T follicular helper cell (primary cell): ENCODE results near the gene GRIA1.

ENCODE experiments used
- DNase-seq: peaks from one replicate; pipeline ENCODE4 v3.0.0-alpha.2; 2020; ENCODE audit warnings: low read depth

GRIA1 gene

DNA sequence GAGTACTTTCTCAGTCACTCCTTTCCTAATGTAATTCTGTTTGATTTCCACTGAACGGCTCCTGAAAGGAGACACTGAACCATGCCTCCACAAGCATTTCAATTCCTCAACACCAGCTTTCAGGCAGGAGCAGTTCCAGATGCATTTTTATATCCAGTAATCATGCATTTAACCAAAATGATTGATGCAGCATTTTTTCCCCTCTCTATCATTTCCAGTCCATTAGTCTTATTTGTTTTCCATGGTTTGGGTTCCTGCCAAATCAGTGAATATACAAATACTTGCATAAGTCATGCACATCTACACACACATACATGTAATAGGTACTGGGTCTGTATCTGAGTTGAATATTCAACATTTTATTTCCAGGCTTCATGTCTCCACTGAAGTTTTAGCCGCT is 122.7 kb downstream of the GRIA1 start:
- no peak for DNase-seq

DNA sequence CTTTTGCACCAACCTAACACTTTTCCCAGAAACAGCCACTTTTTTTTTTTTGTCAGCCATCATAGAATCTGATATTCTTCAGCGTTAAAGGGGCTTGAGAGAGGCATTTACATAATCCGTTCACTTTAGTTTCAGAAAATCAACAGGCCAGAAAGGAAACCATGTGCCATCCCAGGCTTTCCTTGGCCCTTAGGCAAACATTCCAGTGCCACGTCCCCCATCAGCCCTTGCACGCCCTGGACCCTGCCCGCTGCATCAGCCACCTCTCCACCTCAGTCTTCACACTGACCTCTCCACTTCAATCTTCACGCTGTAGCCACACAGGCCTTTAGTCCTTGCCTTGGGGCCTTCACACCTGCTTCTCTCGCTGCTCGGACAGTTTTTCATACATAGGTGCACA is 123.2 kb downstream of the GRIA1 start:
- DNase-seq: no peak

DNA sequence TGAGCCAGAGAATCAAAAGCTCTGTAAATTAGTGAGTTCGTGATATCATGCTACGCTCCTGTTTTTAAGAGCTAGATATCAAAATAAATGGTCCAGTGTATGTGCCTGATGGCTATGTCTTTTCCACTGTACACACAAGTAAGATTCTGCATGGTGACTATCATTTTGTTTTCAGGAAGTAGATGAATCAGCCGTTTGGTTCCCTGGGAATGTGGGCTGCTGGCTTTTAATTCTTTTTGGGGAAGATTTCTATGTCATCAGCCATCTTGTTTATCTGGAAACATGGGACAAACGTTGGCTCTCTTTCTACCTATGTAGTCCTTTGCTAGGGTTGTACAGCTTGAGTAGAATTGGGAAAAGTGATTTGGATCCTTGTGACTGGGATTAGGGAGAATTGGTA is 126.7 kb downstream of the GRIA1 start:
- no peak for DNase-seq

DNA sequence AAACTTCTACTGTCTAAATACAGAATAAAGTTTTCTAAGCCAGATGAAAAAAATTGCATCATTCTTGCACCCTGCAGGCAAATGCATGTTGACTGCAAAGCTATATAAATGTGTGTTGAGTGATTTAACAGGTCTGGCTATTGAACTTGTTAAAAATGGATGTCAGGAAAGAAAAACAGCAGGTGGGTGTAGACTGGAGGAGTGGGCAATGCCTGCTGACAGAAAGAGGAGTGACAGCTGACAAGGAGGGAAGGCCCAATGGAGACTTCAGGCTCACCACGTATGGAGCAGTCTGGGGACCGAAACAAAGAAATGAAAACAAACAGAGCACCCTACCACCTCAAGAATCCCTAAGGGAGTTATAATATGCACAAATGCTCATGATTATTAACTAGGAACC is 127.8 kb downstream of the GRIA1 start:
- DNase-seq: no peak

DNA sequence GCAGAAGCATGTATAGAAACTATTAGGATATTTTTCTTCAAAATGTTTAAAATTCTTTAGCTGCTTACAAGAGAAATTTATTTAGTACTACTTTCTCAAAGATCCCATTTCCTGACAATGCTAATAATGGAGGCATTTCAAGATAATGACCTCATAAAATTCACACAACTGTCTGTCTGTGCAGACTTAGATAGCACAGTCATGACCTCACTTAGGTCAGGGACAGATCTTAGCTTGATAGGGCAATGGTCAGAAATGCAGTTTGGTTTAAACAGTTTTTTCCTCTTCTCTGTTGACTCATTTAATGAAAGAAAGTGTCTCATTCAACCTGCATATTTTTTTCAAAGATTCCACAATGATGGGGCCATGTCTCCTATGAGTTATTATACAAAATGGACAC is 128.4 kb downstream of the GRIA1 start:
- no peak for DNase-seq

DNA sequence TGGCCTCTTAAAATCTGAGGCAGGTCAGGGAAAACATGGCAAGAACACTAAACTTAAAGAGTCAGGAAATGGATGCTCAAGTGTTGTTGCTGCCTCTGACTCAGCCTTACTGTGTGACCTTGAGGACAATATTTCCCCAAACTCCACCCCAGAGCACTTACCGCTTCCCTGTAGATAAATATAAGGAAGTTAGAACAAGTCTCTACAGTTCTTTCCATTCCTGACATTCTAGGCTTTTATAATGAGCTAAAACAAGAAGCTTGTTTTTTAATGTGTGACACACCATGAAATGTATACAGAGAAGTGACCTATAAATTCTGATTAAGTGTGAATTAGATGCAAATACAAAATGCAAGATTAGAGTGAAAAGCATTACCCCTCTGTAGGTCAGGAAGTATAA is 129.3 kb downstream of the GRIA1 start:
- DNase-seq: no peak

DNA sequence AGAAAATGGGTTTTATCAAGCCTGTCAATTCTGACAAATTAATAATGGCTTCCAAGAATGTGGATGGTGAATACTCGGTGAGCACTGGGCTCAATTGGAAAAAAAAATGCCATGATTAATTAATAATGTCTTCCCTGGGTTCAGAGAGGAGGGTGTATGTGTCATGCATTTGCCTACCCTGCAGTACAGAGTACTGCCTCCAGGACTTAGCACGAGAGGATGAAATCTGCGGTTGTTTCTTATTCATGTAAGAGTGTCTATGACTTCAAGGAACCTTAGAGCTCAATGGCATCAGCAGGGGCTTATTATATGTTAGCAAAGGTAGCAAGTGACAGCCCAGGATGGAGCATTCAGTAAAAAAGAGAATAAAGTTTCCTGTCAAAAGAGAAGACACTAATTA is 132.7 kb downstream of the GRIA1 start:
- DNase-seq: no peak

DNA sequence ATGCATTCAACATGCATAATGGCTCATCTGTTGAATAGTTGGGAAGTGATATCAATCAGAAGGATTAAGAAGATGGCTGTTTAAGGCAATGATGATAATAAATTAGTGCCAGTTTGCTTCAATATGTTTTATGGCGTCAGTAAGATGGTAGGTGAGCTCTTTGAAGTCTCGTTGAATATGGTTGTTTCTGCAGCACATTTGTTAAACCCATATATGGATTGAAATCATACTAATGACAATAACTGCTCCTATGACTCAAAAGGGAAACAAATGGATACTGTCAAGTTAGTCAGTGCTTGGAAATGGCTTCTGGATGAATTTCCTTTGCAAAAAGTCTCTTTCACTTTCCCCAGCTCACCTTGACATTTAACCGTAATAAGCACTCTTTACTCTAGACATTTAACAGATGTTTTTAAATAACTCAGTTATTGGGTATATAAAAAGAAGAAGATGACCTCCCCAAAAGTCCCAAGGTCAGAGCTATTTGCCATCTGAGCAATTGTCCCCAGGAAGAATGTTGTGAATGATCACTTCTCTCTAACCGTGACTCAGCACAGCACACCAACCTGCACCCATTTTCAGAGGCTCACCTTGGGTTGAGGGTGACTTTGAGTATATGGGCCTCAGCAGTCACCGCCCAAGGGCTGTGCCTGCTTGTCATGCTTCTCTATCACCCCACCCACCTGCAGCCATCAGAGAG is 133.4 kb downstream of the GRIA1 start:
- DNase-seq: no peak

DNA sequence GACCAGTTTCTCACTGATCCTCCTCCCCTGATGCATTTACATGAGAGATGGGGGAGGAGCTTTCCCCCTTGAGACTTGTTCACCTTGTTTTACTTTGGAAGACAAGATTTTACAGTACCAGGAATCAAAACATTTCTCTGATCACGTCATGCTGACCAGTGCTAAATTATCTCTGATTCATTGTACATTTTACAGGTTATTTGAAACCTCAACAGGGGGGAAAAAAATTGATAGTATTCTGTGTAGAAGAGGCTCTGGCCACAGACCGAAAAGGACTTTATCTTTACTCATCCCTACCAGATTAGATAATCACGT is 133.9 kb downstream of the GRIA1 start:
- no peak for DNase-seq

DNA sequence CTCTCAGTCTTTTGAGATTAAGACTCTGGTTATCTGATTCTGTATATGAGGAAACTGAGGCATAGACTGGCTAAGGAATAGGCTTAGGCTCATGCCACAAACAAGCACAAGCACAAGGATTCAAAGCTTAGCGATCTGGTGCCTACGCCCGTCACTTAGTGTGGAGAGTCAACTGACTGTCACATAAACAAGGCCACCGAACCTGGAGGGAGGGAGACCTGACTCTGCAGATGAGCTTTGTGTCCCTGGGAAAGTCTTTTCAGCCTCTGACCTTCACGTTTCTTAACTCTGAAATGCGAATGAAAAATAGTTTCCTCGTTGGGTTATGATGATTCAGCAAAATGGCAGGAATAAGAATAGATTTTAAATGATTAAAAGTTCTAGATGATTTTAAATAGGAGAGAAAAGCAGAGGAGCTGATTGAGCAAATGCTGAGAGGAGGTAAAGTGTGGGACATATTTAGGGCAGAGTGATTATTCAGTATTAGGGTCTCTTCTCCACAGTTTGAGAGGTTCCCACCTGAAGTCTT is 135.4 kb downstream of the GRIA1 start:
- no peak for DNase-seq

DNA sequence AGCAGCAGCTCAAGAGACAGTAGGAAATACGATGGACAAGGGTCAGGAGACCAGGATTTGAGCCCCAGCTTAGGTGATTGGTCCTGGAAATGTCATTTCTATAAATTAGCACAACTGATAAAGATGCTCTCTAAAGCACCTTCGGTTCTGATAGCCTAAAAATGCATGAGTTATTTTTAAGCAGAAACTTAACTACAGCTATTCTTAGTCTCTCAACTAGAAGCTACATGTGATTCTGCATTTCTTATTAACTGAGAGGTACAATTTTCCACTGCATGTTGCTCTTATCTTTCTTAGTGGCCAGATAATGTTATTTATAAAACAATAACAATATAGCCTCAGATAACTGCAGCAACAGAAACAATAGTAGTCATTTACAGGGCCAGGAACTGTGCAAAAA is 136.4 kb downstream of the GRIA1 start:
- no peak for DNase-seq

DNA sequence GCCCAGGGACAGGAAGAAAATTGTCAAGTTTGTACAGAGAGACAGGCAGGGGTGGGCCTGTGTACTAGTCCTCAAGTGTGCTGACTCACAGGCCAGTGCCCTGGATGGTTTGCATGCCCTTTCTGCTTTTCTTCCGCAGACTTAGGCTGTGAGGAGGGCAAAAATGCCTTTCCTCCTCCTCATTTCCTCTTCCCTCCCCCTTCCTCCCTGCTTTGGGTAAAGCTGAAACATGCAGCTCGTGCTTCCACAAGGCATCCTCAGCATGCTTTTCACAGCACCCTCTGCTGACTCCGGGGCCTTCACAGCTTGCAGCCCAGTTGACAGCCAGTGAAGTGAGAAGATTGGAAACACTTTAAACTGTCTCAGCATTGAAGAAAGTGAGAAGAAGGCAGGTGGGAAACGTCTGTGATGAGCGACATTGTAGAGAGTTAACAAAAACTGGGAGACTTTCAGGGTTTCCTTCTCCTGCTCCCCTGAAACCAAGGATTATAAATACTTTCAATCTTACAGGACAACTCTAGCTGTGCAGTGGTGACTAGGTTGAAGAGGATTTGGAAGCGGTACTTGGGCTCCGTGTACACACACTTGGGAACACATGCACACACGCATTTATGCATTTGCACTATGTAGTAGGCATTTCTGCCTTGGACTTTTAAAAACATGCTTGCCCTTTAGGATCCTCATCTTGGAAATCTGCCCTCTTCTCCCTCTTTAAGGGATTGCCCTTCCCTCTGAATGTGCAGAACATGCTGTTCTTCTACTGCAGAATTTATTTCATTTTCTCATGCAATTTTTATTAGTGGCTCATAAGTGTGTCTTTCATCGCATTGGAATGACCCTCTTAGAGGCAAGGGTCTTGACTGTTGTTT is 138.8 kb downstream of the GRIA1 start:
- no peak for DNase-seq

DNA sequence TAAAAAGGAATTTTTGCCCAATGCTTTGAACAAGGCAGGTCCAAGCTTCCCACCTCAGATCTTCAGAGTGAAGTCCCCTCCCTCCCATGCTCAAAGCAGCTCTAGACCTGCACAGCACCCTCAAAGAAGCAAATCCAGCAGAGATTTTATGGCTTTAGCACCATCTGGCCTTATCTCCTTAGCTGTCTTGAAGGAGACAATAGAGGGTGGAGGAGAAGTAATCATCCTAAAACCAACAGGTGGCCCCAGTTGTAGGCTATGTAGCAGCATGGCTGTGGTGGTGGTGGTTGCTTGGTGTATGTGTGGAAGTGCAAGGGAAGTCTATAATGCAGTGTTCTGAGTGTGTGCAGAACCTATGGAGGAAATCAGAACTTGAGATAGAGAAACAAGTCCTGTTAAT is 140.1 kb downstream of the GRIA1 start:
- DNase-seq: no peak

DNA sequence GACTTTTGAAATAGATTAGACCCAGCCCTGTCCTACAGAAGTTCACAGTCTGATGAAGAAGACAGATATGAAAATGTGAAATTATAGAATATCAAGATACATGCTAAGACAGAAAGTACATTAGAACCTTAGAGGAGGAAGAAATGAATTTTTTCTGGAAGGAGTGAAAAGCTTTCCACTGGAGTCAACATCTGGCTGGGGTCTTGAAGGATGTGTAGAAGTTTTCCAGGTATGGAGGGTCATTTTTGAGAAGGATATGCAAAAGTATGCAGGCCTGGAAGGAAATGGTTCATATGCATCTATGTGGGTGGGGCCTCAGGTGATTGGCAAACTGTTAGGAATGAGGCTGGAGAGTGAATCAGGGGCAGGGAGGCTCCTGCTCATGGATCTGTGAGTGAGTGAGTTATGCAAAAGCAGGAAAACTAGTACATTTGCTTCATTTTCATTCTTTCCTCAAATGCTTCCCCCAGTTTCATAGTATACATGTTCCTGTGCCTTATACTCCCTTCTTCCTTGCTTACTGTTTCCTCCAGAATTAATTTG is 142.3 kb downstream of the GRIA1 start:
- DNase-seq: no peak

DNA sequence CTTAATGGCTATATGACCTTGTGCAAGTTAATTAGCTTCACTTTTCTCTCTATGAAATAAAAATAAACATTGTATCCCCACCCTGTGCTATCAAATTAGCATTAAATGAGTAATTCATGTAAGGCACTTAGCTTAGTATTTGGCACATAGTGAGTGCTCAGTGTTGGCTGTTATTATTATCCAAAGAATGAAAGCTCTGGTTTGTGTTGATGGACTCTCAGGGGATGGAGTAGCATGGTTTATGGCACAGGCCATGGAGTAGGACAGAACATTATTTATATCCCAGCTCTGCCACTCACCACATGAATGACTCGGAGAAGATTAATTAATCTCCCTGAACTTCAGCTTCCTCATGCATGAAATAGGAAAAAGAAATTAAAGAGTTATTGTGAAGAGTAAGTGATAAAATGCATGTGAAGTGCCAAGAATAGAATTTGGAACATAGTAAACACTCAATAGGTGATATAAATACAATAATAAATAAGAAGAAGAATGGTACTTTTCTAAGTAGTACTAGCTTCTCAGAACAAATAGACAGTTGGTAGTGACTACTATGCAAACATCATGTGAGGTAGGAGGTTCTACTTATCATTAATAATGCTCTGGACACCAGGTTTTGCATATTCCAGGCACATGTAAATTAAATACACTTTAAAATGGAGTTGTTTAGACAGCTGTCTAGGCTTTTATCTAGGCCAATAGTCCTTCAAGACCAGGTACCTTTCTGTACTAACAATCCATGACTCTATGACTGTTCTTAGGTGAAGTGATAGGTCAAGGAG is 146.4 kb downstream of the GRIA1 start:
- DNase-seq: no peak

DNA sequence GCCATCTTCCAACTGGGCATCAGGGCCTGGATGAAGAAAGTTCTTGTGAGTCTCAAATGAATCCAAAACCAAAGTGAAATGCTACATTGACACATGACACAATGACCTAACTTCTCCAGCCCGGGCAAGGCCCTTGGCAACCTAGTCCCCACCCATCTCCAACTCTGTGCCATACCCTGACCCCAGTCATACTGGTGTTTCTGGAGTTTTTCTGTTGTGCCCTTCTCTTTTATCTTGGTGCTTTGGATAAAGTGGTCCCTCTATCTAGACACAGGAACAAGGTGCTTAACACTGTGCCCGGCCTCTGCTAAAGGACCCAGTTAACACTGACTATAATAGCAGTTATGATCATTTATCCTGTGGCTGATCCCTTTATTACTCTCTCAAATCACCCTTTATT is 149.8 kb downstream of the GRIA1 start:
- no peak for DNase-seq

DNA sequence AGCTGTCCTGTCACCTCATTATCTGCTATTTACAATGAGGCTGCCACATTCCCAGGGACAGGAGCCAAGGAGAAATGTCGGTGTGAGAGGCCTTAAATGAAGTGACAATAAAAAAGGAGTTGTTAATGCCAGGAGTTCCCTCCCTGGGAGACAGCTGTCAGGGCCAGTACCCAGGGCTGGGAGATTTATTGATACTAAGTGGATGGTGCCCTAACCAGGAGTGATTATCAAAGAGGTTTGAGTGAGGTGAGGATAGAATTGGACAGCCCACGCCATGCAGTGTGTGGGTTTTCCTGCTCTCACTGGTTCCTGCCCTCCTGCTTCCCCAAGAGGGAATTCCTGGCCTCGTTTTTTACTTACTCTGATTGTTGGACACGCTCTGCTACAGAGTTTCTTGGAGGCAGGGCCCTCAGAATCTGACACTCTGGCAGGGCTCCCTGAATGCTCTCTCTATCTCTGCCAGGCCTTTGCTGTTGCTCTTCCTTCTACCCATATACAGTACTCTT is 150.8 kb downstream of the GRIA1 start:
- DNase-seq: no peak

DNA sequence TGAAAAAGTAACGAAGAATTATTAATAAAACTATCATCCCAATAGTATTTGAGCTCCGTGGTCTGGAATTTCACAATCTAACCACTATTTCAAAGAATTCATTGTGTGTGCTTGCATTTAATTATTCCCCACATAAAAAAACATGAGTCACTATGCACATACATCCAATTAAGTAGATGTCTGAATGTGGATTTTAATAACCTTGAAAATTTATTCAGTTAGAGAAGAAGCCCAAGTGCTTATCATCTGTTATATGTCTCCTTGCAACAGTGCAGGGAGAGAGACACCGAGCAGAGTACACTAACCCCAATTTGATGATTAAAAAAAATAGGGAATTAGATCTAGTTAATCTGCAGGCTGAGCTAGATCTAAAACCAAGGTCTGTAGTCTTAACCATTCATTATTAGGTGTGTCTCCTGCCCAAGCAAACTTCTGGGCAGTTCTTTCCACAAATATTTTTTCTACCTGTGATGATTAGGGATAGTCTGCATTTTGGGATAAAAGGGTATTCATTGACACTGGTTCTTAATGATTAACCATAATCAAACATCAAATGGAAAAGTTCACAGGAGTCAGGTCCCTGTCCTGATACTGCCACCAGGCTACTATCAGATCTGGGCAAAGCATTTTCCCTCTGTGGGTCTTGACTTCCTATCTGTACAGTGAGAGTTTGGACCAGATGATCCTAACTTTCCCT is 164.2 kb downstream of the GRIA1 start:
- DNase-seq: no peak

DNA sequence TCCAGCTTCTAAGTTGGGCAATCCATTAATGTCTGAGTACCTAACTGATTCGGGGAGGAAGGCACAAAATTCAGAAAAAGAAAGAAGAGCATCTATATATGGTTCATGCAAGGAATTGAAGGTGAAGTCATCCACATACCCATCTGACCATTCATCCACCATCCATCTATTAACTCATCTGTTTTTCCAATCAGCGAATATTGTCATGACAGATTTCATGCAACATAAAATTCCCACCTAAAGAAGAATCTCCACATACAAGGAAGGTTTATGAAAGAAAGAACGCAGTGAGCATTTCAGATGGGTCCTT is 164.7 kb downstream of the GRIA1 start:
- no peak for DNase-seq

DNA sequence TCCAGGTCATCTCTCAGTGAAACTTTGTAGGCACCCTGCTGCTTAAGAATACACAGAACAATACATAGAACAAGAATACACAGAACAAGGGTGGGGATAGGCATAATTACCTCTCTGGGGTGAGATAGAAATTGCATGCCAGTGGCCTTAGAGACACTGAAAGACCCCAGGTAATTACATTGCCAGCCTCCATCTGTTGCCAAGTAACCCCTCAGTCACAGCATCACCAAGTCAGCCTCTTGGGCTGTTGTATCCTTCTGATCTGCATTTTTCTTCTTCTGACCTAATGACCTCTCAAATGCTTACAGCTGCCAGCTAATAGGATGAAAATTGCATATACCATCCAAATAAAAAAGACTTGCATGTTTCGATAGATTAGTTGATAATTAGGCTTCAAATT is 167.7 kb downstream of the GRIA1 start:
- DNase-seq: no peak

DNA sequence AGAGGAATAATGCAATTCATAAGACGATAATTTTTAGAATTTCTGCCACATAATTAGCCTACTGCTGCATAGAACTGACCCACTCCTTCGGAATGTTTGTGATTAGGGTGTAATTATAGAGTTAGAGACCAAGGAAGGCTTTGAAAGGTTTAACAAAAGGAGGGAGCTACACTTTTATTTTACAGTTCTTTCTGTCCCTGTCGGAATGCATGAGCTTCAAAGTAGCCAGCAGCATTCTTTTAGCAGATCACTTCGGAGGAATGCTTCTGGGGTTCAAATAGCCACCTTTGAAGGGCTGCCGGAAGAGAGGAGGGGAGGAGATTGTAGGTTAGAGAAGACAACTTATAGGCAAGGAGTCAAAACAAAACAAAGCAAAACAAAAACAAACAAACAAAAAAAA is 168.1 kb downstream of the GRIA1 start:
- DNase-seq: no peak
